ENCODE results near the gene NPEPPS.
"Not testable (repeated sequence)": the region's sequence is repeated elsewhere in the genome, so short reads cannot be mapped to it uniquely, and the experiment has no call there.

- TF ChIP-seq SMC3 (IDR thresholded peaks at IDR 0.05; ENCODE audit: low read length) (peak; percentile 48), CTCF (CRISPR knock-in tag; IDR thresholded peaks at IDR 0.05) (peak; percentile 50)
- TF ChIP-seq HDAC2 (CRISPR knock-in tag; IDR thresholded peaks at IDR 0.05); ZFP37 (CRISPR knock-in tag; IDR thresholded peaks at IDR 0.05; ENCODE audit: borderline replicate concordance); ZC3H4 (CRISPR knock-in tag; IDR thresholded peaks at IDR 0.05; ENCODE audit: borderline replicate concordance); PLSCR1 (CRISPR knock-in tag; IDR thresholded peaks at IDR 0.05; ENCODE audit: borderline replicate concordance); FOSL1 (CRISPR knock-in tag; IDR thresholded peaks at IDR 0.05; ENCODE audit: borderline replicate concordance); IRF2 (CRISPR knock-in tag; IDR thresholded peaks at IDR 0.05); PAWR (CRISPR knock-in tag; IDR thresholded peaks at IDR 0.05; ENCODE audit: borderline replicate concordance); CEBPB (IDR thresholded peaks at IDR 0.05; ENCODE audit: borderline replicate concordance, low read depth, low read length); ELF1 (CRISPR knock-in tag; IDR thresholded peaks at IDR 0.05); EP300 (IDR thresholded peaks at IDR 0.05; ENCODE audit: low read depth in 2 of 2, low read length in 2 of 2); EP300 (CRISPR knock-in tag; IDR thresholded peaks at IDR 0.05; ENCODE audit: borderline replicate concordance); MED1 (CRISPR knock-in tag; IDR thresholded peaks at IDR 0.05): not testable (repeated sequence)
These were observed 30.3 kb upstream of the NPEPPS start for GRCh38 chr17:47500620-47501019.
